OCI-LY1 (cell line): ENCODE results near the gene KBTBD12.

Experiments used
- EZH2 ChIP-seq: fragments of 200-600 bp; sonication (generic), shearing (Covaris generic); IDR thresholded peaks from 2 replicates; pipeline ENCODE4 v1.8.0; 2017; ENCODE audit warnings: borderline replicate concordance, mixed run types, mild to moderate bottlenecking, antibody characterized with exemption, low read length, moderate library complexity, mixed read lengths
- TF ChIP-seq, protein P1 (sequence below): fragments of 200-600 bp; sonication (generic), shearing (Covaris generic); IDR thresholded peaks from 2 replicates; pipeline ENCODE4 v1.5.1; 2017; ENCODE audit warnings: mild to moderate bottlenecking, antibody characterized with exemption, low read length, moderate library complexity, mixed read lengths

DNA sequence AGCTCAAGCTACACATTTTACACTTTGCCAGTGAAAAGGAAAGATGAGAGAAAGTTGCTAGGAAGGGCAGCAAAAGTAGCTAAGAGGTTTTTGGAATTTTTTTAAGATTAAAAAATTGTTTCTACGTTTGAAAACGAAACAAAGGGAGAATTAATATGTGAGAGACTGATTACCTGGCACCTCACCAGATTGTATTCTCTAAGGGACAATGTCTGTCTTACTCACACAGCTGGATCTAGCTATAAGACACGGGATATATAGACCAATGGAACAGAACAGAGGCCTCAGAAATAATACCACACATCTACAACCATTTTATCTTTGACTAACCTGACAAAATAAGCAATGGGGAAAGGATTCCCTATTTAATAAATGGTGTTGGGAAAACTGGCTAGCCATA lies 9.5 kb upstream of the KBTBD12 start:
- TF ChIP-seq EZH2, result no peak
- TF ChIP-seq, protein P1, sequence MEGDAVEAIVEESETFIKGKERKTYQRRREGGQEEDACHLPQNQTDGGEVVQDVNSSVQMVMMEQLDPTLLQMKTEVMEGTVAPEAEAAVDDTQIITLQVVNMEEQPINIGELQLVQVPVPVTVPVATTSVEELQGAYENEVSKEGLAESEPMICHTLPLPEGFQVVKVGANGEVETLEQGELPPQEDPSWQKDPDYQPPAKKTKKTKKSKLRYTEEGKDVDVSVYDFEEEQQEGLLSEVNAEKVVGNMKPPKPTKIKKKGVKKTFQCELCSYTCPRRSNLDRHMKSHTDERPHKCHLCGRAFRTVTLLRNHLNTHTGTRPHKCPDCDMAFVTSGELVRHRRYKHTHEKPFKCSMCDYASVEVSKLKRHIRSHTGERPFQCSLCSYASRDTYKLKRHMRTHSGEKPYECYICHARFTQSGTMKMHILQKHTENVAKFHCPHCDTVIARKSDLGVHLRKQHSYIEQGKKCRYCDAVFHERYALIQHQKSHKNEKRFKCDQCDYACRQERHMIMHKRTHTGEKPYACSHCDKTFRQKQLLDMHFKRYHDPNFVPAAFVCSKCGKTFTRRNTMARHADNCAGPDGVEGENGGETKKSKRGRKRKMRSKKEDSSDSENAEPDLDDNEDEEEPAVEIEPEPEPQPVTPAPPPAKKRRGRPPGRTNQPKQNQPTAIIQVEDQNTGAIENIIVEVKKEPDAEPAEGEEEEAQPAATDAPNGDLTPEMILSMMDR, result no peak
